ENCODE data around the gene BMP6.
A peak's percentile ranks its signal among the peaks of the same experiment; 100 is the strongest.

BMP6 gene

DNA sequence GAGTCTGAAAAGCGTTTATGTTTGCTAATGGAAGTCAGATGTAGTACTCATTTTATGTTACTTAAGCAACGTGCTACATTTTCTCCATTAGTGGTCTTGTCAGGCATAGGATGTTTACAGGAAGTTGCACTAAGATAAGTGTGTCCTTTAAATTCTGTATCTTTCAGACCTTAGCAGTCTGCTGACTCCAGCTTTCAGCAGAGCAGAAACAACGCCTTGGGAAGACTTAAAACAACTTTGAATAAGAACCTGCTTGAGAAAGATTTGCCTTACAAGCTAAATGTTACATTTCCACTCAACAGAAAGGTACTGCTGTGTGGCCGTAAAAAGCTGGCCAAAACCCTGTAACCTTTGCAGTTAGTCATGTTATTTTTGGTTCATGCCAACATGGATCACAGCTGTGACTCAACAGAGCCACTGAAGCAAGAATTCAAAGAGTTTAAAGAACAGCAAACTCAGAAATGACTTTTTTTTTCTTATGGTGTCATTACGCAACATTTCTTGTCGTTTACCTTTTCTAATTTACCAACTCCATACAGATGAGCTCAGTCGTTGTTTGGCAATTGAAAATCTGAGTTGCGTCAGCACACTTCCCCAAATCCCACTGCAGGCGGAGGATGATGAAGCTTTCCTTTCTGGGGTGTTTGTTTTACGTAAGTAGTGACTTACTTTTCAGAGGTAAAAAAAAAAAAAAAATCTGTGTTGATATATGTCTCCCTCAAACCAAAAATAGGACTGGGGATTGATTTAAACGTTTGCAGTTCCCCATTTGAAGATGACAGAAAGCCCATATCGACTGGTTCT, 27.9 kb upstream of the BMP6 start:
- DNase-seq (ENCODE audit: extremely low read depth, low read depth): peak; percentile 79
- TF ChIP-seq, protein P1, sequence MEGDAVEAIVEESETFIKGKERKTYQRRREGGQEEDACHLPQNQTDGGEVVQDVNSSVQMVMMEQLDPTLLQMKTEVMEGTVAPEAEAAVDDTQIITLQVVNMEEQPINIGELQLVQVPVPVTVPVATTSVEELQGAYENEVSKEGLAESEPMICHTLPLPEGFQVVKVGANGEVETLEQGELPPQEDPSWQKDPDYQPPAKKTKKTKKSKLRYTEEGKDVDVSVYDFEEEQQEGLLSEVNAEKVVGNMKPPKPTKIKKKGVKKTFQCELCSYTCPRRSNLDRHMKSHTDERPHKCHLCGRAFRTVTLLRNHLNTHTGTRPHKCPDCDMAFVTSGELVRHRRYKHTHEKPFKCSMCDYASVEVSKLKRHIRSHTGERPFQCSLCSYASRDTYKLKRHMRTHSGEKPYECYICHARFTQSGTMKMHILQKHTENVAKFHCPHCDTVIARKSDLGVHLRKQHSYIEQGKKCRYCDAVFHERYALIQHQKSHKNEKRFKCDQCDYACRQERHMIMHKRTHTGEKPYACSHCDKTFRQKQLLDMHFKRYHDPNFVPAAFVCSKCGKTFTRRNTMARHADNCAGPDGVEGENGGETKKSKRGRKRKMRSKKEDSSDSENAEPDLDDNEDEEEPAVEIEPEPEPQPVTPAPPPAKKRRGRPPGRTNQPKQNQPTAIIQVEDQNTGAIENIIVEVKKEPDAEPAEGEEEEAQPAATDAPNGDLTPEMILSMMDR (IDR thresholded peaks at IDR 0.05; ENCODE audit: low read depth, low read length): no peak

- TF ChIP-seq, protein P1 (IDR thresholded peaks at IDR 0.05; ENCODE audit: low read depth, low read length): no peak
Measured at GRCh38 chr6:7701212-7701834, 24.6 kb upstream of the BMP6 start.

GRCh38 chr6:7703148-7703680, 22.7 kb upstream of the BMP6 start:
- TF ChIP-seq, protein P1 (IDR thresholded peaks at IDR 0.05; ENCODE audit: low read depth, low read length): no peak
- DNase-seq (ENCODE audit: extremely low read depth, low read depth): no peak

More at GRCh38 chr6:7701212-7701834, 24.6 kb upstream of the BMP6 start:
- no peak for DNase-seq (ENCODE audit: extremely low read depth, low read depth)

DNA sequence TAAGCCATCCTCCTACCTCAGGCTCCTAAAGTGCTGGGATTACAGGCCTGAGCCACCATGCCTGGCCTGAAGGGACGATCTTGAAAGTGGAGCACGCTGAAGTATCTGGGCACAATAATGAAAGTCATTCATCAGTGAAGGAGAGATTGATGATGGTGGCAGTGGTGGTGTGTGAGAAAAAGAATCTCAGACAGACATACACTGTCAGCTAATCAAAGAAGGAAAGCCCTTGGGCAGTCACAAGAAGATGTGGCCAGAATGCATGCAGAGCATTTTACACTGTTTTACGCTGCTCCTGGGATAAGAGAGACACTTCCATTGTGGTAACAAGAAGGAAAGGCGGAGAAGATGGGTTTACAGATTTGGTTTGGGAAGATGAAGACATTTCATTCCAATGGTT, 20.4 kb upstream of the BMP6 start:
- no peak for DNase-seq (ENCODE audit: extremely low read depth, low read depth)
- TF ChIP-seq, protein P1 (IDR thresholded peaks at IDR 0.05; ENCODE audit: low read depth, low read length): no peak

DNA sequence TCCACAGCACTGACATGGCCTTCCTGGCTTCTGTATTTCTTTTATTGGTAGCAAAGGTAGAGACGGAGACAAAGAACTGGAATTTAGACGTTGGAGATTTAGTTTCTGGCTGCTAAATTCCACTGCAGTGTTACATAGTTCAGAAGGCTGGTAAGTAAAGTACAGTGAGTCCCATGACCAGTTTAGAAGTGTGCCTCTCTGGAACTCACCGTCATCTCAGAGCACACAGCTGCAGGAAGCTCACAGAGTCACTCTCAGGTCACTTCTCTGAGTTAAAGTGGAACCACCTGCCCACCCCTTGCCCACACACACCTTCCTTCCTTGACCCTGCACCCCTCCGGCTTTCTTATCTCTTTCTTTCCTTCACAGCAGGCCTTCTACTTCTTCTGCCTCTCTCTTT, 19.6 kb upstream of the BMP6 start:
- DNase-seq (ENCODE audit: extremely low read depth, low read depth): no peak
- TF ChIP-seq, protein P1 (IDR thresholded peaks at IDR 0.05; ENCODE audit: low read depth, low read length): no peak

- TF ChIP-seq, protein P1 (IDR thresholded peaks at IDR 0.05; ENCODE audit: low read depth, low read length): no peak
- DNase-seq (ENCODE audit: extremely low read depth, low read depth): no peak
Measured at GRCh38 chr6:7707787-7708186, 18.1 kb upstream of the BMP6 start.

- TF ChIP-seq, protein P1 (IDR thresholded peaks at IDR 0.05; ENCODE audit: low read depth, low read length): no peak
- DNase-seq (ENCODE audit: extremely low read depth, low read depth): no peak
Measured at GRCh38 chr6:7719364-7719850, 6.5 kb upstream of the BMP6 start.

All from AG09319 (cell line).